Immature natural killer cell (primary cell): ENCODE measurements around the gene SEPTIN2. TPM values are rescaled to one million over a fixed set of nuclear protein-coding genes. Genes with fewer than 3 reads are reported as not detected.

Source experiments
- DNase-seq, 3 donors: peaks; one replicate each; pipeline ENCODE4 v3.0.0; 2022; ENCODE audit warnings: mixed read lengths in 1 of 3
- H3K27ac Mint-ChIP-seq, 6 donors: one replicate each; pipeline ENCODE4 v1.8.0; 2020; ENCODE audit warnings: mixed read lengths in 6 of 6, mild to moderate bottlenecking in 5 of 6, inconsistent platforms in 4 of 6, moderate library complexity in 3 of 6
- H3K27me3 Mint-ChIP-seq, 3 donors: one replicate each; pipeline ENCODE4 v1.8.0; 2020 to 2021; ENCODE audit warnings: low read depth in 3 of 3, mild to moderate bottlenecking in 3 of 3, mixed read lengths in 3 of 3, moderate library complexity in 3 of 3, inconsistent platforms in 1 of 3
- H3K36me3 Mint-ChIP-seq, 3 donors: one replicate each; pipeline ENCODE4 v1.8.0; 2020; ENCODE audit warnings: mixed read lengths in 3 of 3, inconsistent platforms in 2 of 3, mild to moderate bottlenecking in 2 of 3
- H3K4me1 Mint-ChIP-seq, 2 donors: one replicate each; pipeline ENCODE4 v1.8.0; 2020; ENCODE audit warnings: inconsistent platforms in 2 of 2, mild to moderate bottlenecking in 2 of 2, mixed read lengths in 2 of 2, moderate library complexity in 1 of 2
- H3K4me3 Mint-ChIP-seq, 5 donors: one replicate each; pipeline ENCODE4 v1.8.0; 2020; ENCODE audit warnings: mild to moderate bottlenecking in 5 of 5, mixed read lengths in 5 of 5, inconsistent platforms in 3 of 5, moderate library complexity in 3 of 5
- H3K9me3 Mint-ChIP-seq, 6 donors: one replicate each; pipeline ENCODE4 v1.8.0; 2020; ENCODE audit warnings: mild to moderate bottlenecking in 6 of 6, mixed read lengths in 6 of 6, inconsistent platforms in 4 of 6, moderate library complexity in 3 of 6
- polyA plus RNA-seq, 3 donors: library from polyadenylated mRNA; unstranded; fragments of 300-500 nt; fragmentation: Illumina TruSeq; gene quantifications; one replicate each; pipeline ENCODE4 v1.2.3, GENCODE V29; 2021

Gene SEPTIN2
- polyA plus RNA-seq, 3 donors from 2014 or later: 204 to 249 (median 207) TPM

DNA sequence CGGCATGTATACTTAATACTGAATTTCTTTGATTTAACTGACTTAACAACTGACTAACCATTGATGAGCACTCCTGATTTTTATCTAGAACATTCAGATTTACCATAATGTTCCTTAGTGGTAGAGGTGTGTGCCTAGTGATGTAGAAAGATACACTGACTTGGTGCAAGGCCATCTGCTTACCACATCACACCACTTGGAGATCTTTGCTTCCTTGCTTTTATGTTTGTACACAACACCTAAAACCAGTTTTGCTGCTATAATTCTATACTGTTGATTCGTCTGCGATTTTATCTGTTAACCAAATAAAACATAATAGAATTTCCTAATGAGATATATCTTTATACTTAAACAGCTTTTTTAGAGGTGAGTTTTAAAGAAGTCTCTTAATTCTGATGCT is 36.5 kb downstream of the SEPTIN2 start:
- no peak overlapping the region for H3K4me3 Mint-ChIP-seq
- DNase-seq: no peak
- peaks cover 27 to 37% (median 32%) of the 10 kb centered on the region in 3 donors for H3K36me3 Mint-ChIP-seq
- peak overlapping the region in 2 of 6 donors; percentile 15 to 55 for H3K27ac Mint-ChIP-seq
- H3K9me3 Mint-ChIP-seq: no peaks in the 10 kb centered on the region
- peaks cover 5 to 8% of the 10 kb centered on the region in 2 donors for H3K4me1 Mint-ChIP-seq
- H3K27me3 Mint-ChIP-seq: peaks cover 1 to 5% (median 2%) of the 10 kb centered on the region in 3 donors

DNA sequence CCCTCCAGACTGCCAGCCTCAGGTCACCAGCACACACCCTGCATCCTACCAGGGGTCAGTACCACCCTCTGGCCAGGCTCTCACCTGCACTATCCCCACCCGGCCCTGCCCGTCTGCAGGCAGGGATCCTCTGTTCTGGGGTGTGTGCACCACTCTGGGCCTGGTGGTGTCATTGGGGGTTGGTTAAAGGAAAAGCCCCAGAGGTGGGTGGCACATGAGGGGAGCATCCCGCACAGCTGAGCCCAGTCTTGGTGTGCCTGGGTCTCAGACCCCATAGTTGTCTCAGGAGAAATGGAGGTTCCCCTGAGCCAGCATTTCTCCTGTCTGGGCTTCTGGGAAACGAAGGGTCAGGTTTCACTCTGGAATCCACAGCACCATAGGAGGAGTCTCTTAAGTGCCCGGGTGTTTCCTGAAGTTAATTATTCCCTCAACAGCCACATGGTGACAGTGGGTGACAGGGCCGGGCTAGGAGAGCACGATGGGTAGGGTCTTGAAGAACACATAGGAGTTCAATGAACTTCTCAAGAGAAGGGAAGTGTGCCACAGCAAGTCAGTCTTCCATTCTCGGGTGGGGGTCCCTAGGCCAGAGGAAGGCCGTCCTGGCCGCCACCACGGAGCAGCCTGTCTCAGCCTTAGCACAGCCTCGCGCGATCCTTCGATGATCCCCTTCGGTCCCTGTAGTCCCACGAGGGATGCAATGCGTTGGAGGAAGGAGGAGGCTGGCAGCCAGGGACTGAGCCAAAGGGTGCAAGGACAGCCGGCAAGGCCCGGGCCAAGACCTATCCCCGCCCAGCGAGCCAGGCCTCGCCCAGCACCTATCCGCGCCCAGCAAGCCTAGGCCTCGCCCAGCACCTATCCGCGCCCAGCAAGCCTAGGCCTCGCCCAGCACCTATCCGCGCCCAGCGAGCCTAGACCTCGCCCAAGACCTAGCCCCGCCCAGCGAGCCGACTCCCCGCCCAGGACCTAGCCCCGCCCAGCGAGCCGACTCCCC is 39.2 kb downstream of the SEPTIN2 start:
- peak; percentile 38 to 64 (median 59) for DNase-seq
- H3K27ac Mint-ChIP-seq: peak overlapping the region in 5 of 6 donors; percentile 34 to 82 (median 67)
- no peaks in the 10 kb centered on the region for H3K9me3 Mint-ChIP-seq
- H3K36me3 Mint-ChIP-seq: peaks cover 18 to 25% (median 20%) of the 10 kb centered on the region in 3 donors
- H3K4me3 Mint-ChIP-seq: peak overlapping the region in 2 of 5 donors; percentile 9 to 14
- peaks cover 10 to 11% of the 10 kb centered on the region in 2 donors for H3K4me1 Mint-ChIP-seq
- peaks cover 0 to 4% (median 3%) of the 10 kb centered on the region in 3 donors for H3K27me3 Mint-ChIP-seq

GRCh38 chr2:241355983-241356870 is 40.5 kb downstream of the SEPTIN2 start, which contains the start of gene FARP2:
FARP2 (plus strand) TSS chr2:241356285; CDS start chr2:241373108, 16,823 bp downstream.
- DNase-seq: peak; percentile 94 to 98 (median 97)
- Mint-ChIP-seq H3K9me3 (no peaks in the 10 kb centered on the region), H3K4me1 (peaks cover 10 to 11% of the 10 kb centered on the region in 2 donors), H3K27me3 (peaks cover 0 to 4% (median 3%) of the 10 kb centered on the region in 3 donors), H3K4me3 (peak within 1 kb of the TSS; percentile 87 to 92 (median 90)), H3K27ac (peak within 1 kb of the TSS; percentile 70 to 97 (median 91)), H3K36me3 (peaks cover 9 to 16% (median 14%) of the 10 kb centered on the region in 3 donors)

- H3K27ac Mint-ChIP-seq: peak overlapping the region; percentile 32 to 84 (median 58)
- peaks cover 8 to 16% (median 13%) of the 10 kb centered on the region in 3 donors for H3K36me3 Mint-ChIP-seq
Measured at GRCh38 chr2:241356871-241357260, 41.1 kb downstream of the SEPTIN2 start.

DNA sequence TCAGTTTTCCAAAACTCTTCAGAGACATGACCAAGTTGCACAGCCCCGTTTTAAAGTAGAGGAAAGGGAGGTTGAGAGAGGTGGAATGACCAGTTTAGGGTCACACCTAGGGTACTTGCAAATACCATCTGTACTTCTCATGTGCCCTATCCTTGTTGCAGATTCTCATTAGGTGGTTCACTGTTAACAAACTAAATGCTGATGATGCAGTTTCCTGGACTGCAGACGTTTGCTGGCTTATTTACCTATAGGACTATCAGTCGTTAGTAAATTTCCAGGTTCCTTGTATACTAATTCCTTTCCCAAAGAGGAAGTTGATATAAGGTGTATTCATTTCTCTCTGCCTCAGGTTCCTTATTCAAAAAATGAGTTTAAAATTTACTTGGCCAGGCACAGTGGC is 41.8 kb downstream of the SEPTIN2 start:
- peaks cover 10 to 11% of the 10 kb centered on the region in 2 donors for H3K4me1 Mint-ChIP-seq
- peaks cover 0 to 4% (median 3%) of the 10 kb centered on the region in 3 donors for H3K27me3 Mint-ChIP-seq
- H3K27ac Mint-ChIP-seq: peak overlapping the region in 1 of 6 donors; percentile 68
- H3K4me3 Mint-ChIP-seq: peak overlapping the region; percentile 72 to 91 (median 87)
- DNase-seq: no peak
- no peaks in the 10 kb centered on the region for H3K9me3 Mint-ChIP-seq
- H3K36me3 Mint-ChIP-seq: peaks cover 2 to 12% (median 9%) of the 10 kb centered on the region in 3 donors

More at GRCh38 chr2:241356871-241357260, 41.1 kb downstream of the SEPTIN2 start:
- H3K4me1 Mint-ChIP-seq: peaks cover 10 to 11% of the 10 kb centered on the region in 2 donors
- peak overlapping the region; percentile 72 to 91 (median 87) for H3K4me3 Mint-ChIP-seq
- DNase-seq: no peak
- no peaks in the 10 kb centered on the region for H3K9me3 Mint-ChIP-seq
- H3K27me3 Mint-ChIP-seq: peaks cover 0 to 4% (median 3%) of the 10 kb centered on the region in 3 donors

- Mint-ChIP-seq H3K4me1 (peaks cover 10 to 11% of the 10 kb centered on the region in 2 donors), H3K27me3 (peaks cover 0 to 4% (median 3%) of the 10 kb centered on the region in 3 donors), H3K27ac (no peak overlapping the region), H3K36me3 (peaks cover 0 to 6% (median 4%) of the 10 kb centered on the region in 3 donors), H3K4me3 (peak overlapping the region in 3 of 5 donors; percentile 4 to 42 (median 22)), H3K9me3 (no peaks in the 10 kb centered on the region)
- DNase-seq: no peak
Measured at GRCh38 chr2:241358470-241358869, 42.7 kb downstream of the SEPTIN2 start.

- Mint-ChIP-seq H3K9me3 (no peaks in the 10 kb centered on the region), H3K36me3 (peaks cover 0 to 3% (median 0%) of the 10 kb centered on the region in 3 donors), H3K4me3 (no peak overlapping the region), H3K4me1 (peaks cover 9 to 10% of the 10 kb centered on the region in 2 donors), H3K27ac (no peak overlapping the region), H3K27me3 (peaks cover 0 to 4% (median 3%) of the 10 kb centered on the region in 3 donors)
- DNase-seq: no peak
Measured at GRCh38 chr2:241359481-241360045, 43.8 kb downstream of the SEPTIN2 start.

- Mint-ChIP-seq H3K4me3 (no peak overlapping the region), H3K27ac (no peak overlapping the region), H3K4me1 (no peaks in the 10 kb centered on the region)
Measured at GRCh38 chr2:241363426-241363825, 47.7 kb downstream of the SEPTIN2 start.

DNA sequence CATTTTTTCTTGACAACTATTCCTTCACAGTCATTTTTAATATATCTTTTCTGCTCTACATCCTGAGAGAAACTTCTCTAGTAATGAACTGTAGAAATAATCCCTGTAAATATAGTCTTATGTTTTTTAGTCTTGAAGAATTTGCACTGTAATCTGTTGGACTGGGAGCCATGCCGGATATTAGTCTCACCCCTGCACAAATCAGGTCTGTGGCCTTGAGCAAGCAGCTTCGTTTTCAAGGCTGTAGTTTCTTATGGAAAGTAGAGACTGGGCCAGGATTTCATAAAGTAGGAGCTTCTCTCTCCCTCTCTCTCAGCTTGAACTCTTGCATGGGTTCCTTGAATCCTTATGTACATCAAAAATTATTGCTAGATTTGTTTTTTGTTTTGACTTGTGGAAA is 49.1 kb downstream of the SEPTIN2 start:
- peaks cover 0 to 3% (median 0%) of the 10 kb centered on the region in 3 donors for H3K27me3 Mint-ChIP-seq
- no peaks in the 10 kb centered on the region for H3K4me1 Mint-ChIP-seq
- no peak overlapping the region for H3K4me3 Mint-ChIP-seq
- no peaks in the 10 kb centered on the region for H3K9me3 Mint-ChIP-seq
- DNase-seq: no peak
- peaks cover 0 to 3% (median 0%) of the 10 kb centered on the region in 3 donors for H3K36me3 Mint-ChIP-seq
- H3K27ac Mint-ChIP-seq: no peak overlapping the region

More at GRCh38 chr2:241363426-241363825, 47.7 kb downstream of the SEPTIN2 start:
- H3K9me3 Mint-ChIP-seq: no peaks in the 10 kb centered on the region
- DNase-seq: no peak
- H3K36me3 Mint-ChIP-seq: peaks cover 0 to 3% (median 0%) of the 10 kb centered on the region in 3 donors
- peaks cover 0 to 3% (median 2%) of the 10 kb centered on the region in 3 donors for H3K27me3 Mint-ChIP-seq

DNA sequence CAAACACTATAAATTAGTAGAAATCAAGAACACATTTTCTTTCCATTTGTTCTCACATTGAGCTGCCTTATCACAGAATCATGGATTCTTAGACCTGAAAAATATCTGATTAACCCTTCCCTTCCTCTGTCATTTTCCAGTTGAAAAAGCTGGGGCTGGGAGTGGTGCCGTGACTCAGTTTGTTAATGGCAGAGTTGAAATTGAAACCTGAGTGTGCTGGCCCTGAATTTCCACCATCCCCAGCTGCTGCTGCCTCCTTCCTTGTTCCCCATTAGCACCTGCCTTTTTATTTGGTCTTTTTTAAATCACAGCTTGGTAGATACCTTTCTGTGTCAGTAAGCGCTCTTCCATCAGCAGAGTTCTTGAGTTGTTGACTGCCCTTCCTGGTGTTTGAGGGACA is 51.0 kb downstream of the SEPTIN2 start:
- H3K4me1 Mint-ChIP-seq: no peaks in the 10 kb centered on the region
- H3K4me3 Mint-ChIP-seq: no peak overlapping the region
- peak overlapping the region in 1 of 6 donors; percentile 11 for H3K27ac Mint-ChIP-seq
- H3K9me3 Mint-ChIP-seq: peaks cover 0 to 2% (median 0%) of the 10 kb centered on the region in 6 donors
- no peak for DNase-seq
- H3K27me3 Mint-ChIP-seq: peaks cover 0 to 7% (median 0%) of the 10 kb centered on the region in 3 donors
- no peaks in the 10 kb centered on the region for H3K36me3 Mint-ChIP-seq

DNA sequence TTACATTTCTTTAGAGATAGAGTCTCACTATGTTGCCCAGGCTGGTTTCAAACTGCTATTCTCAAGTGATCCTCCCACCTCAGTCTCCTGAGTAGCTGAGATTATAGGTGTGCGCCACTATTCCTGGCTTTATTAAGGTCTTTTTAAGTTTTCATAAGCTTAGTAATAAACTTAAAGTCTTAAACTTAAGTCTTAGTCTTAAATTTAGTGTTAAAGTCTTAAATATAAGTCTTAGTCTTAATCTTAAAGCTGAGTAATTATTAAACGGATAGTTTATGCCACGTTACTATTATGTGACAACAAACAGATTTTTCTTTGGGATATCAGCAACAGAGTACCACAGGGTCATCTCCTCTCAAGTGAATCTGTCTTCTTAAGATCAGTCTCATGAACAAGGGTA is 52.9 kb downstream of the SEPTIN2 start:
- H3K27me3 Mint-ChIP-seq: peaks cover 0 to 7% (median 0%) of the 10 kb centered on the region in 3 donors
- H3K4me3 Mint-ChIP-seq: no peak overlapping the region
- DNase-seq: no peak
- H3K9me3 Mint-ChIP-seq: peaks cover 0 to 2% (median 0%) of the 10 kb centered on the region in 6 donors
- no peaks in the 10 kb centered on the region for H3K36me3 Mint-ChIP-seq
- H3K27ac Mint-ChIP-seq: no peak overlapping the region
- no peaks in the 10 kb centered on the region for H3K4me1 Mint-ChIP-seq

DNA sequence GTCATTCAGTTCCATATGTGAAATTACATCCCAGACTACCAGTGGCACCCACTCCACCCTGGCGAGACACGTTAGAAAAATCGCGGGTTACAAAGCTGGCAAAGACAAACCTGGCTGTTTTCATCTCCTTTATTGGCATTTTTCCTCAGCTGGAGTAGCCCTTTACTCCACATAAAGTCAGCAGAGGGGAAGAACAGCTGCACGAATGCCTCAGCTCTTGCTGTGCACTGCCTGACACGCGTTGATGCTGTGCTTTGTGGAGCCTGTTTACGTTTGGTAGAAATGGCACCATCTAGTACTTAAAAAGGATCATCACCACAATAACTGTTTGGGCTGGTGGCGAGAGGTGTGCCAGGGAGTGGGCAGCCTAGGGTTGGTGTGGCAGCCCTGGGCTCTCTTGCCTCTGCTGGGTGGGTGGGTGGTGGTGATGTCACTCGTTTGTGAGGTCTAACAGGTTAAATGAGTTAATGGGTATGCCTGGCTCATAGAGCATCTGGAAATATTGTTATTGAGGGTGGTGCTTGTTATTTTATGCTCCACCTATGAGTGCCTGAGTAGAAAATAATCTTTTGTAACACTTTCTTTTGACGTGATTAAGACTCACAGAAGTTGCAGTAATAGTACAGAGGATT is 56.8 kb downstream of the SEPTIN2 start:
- H3K27me3 Mint-ChIP-seq: peaks cover 0 to 5% (median 0%) of the 10 kb centered on the region in 3 donors
- no peak overlapping the region for H3K27ac Mint-ChIP-seq
- H3K4me1 Mint-ChIP-seq: no peaks in the 10 kb centered on the region
- H3K36me3 Mint-ChIP-seq: peaks cover 0 to 8% (median 5%) of the 10 kb centered on the region in 3 donors
- peaks cover 0 to 2% (median 0%) of the 10 kb centered on the region in 6 donors for H3K9me3 Mint-ChIP-seq
- DNase-seq: no peak
- no peak overlapping the region for H3K4me3 Mint-ChIP-seq
